HG03064 (cell line): ENCODE data around the gene ADGRL1.
"Not testable (repeated sequence)": the region's sequence is repeated elsewhere in the genome, so short reads cannot be mapped to it uniquely, and the experiment has no call there.

ENCODE experiments used
- ATAC-seq: cut with Tn5 transposase; IDR thresholded peaks from one replicate; pipeline ENCODE4 v1.9.1; 2021; ENCODE audit warnings: low read depth; ENCODE audit not compliant: unreplicated experiment

The ADGRL1 gene

GRCh38 chr19:14196105-14196504 is 9.9 kb downstream of the ADGRL1 start:
- ATAC-seq: not testable (repeated sequence)

DNA sequence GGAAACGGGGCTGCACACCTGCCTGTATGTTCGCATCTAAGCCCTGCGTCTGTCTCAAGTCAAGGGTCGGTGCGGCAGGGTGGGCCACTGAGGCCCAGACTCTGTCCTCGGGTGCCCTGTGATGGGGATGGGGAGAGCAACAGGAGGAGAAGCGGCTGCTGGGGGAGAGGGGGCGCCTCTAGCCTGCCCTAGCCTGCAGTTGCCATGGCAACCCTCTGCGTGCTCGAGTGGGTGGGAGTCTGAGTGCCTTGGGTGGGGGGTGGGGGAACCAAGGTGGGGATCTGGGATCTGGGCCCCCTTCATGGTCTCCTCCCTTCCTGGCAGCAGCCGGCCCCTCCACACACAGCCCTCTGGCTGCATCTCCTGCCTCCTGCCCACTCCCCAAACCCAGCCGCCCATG is 10.8 kb downstream of the ADGRL1 start:
- ATAC-seq: not testable (repeated sequence)

- no peak for ATAC-seq
These were observed 16.6 kb downstream of the ADGRL1 start for GRCh38 chr19:14189415-14189814.

DNA sequence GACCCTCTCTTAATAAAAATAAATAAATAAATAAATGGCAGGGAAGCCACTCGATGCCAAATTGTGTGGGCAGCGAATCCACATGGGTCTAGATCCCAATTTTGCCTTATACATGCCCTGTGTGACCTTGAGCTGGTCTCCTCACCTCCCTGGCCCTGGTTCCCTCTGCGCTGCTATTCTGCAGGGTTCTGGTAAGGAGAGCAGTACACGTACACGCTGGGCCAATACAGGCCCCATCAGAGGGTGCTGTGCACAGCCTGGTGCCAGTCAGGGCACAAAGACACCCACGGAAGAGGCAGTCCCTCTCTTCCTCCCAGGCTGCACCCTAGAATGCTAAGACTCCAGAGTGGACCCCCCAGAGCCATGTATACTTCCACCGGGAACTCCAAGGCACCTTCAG is 17.9 kb downstream of the ADGRL1 start:
- ATAC-seq: not testable (repeated sequence)

DNA sequence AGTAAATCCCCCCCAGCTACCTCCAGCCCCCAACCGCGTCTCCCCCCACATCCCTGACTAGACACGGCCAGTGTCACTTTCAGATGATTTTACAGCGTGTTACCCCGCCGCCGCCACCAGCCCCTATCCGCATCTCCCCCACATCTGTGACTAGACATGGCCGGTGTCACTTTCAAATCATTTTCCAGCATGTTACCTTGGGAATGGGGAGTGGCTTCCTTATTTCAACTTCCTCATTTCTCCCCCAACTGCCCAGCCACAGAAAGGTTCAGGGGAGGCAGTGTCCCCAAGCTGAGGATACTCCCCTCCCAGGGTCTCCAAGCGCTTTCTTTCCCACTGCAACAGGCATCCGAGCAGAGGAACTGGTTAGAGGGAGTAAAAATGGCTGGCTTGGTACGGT is 18.4 kb downstream of the ADGRL1 start:
- ATAC-seq: no peak

GRCh38 chr19:14186684-14187083 is 19.3 kb downstream of the ADGRL1 start:
- ATAC-seq: not testable (repeated sequence)

DNA sequence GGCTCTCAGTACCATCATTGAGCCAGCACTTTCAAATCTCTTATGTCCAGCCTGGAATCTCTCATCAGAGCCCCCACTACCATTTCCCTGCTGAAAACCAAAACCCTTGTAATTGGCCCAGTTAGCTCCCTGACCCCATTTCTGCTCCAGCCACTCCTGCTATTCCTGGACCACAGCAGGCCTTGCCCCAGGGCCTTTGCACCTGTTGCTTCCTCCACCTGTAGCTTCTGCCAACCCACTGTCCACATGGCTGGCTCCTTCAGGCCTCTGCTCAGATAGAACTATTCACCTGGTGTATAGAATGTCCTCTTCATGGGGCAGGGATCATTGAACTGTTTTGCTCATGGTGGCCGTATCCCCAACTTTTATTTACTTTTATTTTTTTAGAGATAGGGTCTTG is 20.3 kb downstream of the ADGRL1 start:
- ATAC-seq: not testable (repeated sequence)

DNA sequence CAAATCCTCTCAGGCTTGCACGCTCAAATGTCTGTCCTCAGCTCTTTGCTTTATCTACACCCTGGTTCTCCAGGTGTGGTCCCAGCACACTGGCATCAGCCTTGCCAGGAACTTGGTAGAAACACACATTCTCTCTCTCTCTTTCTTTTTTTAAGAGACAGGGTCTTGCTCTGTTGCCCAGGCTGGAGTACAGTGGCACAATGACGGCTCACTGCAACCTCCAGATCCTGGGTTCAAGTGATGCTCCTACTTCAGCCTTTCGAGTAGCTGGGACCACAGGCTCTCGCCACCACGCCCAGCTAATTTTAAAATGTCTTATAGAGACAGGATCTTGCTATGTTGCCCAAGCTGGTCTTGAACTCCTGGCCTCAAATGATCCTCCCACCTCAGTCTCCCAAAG is 20.8 kb downstream of the ADGRL1 start:
- ATAC-seq: no peak

- no peak for ATAC-seq
These were observed 22.1 kb downstream of the ADGRL1 start for GRCh38 chr19:14183741-14184350.

DNA sequence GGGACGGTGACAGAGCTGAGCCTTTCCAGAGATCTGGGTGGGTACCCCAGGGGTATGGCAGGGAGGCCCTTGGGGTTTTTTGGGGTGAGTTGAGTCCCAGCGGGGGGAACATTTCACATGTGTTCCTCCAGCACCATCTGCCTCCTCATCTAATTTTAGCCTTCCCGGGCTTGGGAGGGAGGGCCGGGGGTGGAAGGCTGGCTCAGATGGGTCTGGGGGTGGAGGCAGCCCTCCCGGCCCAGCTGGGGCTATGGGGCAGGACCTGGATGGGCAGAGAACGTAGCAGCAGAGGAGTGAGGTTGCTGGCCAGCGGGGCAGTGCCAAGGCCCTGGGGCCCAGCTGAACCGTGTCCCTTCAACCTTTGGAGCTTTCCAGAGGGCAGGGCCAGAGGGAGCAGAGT is 23.5 kb downstream of the ADGRL1 start:
- ATAC-seq: no peak

GRCh38 chr19:14181906-14182305 is 24.1 kb downstream of the ADGRL1 start:
- no peak for ATAC-seq

GRCh38 chr19:14181199-14181598 is 24.8 kb downstream of the ADGRL1 start:
- not testable (repeated sequence) for ATAC-seq

DNA sequence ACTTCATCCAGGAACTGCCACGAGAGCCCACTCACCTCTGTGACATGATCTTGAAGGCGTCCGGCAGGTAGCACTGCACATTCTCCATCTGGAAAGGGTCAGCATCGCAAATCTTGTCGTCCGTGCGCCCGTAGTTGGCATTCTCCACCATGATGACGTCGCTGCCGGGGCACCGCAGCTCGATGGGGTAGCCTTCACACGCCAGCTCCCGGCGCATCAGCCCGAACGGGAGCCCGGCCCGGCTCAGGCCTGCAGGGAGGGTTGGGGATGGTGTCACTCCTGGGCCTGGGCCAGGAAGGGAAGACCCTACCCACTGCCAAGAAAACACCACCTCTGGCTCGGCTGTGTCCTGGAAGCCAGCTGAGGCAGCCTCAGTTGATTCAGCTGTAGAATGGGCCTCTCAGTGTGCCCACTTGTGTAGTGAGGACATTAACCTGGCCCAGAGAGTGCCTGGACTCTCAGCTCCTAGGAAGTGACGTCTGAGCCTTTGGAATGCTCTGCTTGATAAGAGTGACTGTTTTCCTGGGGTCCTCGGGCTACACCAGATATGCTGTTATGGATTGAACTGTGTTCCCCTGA is 28.4 kb downstream of the ADGRL1 start:
- ATAC-seq: no peak

DNA sequence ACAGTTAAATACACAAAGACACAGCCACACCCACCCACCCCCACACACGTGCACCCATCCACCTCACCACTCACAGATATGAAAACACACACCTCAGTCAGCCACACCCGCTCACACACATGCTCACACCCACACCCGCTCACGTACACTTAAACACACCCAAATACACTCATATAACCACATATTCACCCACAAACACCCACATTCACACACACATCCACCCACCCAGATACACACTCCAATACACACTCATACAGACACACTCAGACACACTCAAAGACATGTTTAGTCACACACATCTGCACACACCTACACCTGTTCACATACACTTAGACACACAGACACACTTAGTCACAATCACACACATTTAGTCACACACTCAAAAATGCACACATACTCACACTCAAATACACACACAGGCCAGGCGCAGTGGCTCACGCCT is 30.6 kb downstream of the ADGRL1 start:
- no peak for ATAC-seq

DNA sequence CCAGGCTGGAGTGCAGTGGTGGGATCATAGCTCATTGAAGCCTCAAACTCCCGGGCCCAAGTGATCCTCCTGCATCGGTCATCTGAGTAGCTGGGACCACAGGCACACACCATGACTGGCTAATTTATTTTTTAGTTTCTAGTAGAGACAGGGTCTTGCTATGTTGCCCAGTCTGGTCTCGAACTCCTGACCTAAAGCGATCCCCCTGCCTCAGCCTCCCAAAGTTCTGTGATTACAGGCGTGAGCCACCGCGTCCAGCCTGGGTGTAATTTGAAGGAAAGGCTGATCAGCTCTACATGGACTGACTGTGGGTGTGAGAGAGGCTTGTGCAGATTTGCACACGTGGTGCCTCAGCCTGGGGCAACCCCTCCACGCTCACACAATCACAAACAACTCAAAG is 31.1 kb downstream of the ADGRL1 start:
- no peak for ATAC-seq

- no peak for ATAC-seq
These were observed 37.0 kb downstream of the ADGRL1 start for GRCh38 chr19:14168993-14169392.

DNA sequence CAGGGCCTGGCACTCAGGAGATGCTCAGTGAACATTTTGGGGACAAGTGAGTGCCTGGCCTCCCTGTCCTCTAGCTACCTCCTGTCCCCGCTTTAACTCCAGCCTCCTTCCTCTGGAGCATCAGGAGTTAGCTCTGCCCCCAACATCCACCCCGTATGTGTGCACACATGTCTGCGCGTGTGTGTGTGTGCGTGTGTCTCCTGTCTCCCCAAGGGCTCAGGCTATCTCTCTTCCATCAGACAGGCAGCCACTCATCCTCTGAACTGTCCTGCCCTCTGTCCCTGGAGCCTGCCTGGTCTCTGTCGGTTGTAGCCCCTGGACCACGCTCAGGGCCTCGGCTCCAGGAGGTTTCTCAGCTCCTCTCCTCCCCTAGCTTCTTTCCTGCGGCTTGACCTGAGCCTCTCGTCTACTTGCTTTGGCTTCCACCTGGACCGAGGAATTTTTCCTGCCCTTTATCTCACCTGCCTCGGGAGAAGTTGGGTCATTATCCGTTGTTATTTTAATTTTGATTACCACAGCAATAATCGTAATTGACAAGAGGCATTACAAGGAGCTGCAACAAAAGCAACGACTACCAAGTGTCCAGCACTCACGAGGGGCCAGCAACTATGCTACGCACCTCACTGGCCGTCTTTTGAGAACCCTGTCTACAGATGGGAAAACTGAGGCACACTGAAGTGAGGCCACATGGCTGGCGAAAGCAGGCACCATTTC is 37.6 kb downstream of the ADGRL1 start:
- no peak for ATAC-seq

DNA sequence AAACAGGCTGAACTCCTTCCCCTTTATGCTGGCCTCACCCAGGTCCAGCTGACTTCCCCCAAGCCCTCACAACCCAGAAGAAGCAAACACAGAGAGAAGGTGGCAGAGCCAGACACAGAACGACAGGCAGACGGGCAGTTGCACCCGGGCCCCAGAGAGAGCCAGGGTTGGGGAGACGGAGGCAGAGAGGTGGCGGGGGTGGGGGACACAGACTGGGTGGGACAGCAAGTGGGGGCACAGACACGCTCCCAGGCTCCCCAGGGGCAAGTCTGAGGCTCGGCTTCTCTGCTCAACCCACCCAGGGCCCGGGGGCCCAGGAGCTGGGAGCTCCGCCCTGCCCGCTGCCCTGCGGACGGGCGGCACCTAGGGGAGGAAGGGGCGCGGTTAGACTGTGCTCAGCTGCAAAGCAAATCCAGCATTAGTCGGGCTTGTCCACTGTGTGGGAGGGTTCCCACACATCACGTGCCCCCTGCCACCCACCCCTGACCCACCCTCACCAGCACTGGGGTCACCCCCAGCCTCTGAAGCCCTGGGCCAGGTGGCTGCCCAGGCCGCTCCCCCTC is 38.3 kb downstream of the ADGRL1 start:
- ATAC-seq: no peak

DNA sequence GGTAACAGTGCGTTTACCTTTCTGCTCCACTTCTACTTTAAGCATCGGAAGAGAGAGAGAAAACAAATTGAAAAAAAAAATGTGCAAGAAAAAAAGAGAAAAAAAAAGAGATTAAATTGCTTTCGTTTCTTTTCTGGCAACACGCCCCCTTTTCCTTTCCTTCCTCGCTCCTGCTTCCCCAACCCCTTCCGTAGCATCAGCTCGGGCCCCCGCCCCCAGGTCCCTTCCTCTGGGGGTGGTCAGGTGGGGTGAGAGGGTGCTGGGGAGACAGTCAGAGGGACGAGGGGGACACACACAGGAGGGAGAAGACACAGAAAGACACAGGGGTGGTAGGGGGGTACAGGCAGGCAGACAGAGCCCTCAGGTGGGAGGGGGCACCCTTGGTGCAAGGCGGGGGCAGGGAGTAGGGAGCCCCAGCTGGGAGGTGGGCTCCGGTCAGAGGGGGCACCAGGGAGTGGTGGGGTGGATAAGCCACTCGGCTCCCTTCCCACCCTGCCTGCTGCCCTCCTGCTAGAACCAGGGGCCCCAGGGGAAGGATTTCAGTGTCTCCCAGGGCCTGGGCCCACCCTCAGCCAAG is 38.9 kb downstream of the ADGRL1 start:
- no peak for ATAC-seq

DNA sequence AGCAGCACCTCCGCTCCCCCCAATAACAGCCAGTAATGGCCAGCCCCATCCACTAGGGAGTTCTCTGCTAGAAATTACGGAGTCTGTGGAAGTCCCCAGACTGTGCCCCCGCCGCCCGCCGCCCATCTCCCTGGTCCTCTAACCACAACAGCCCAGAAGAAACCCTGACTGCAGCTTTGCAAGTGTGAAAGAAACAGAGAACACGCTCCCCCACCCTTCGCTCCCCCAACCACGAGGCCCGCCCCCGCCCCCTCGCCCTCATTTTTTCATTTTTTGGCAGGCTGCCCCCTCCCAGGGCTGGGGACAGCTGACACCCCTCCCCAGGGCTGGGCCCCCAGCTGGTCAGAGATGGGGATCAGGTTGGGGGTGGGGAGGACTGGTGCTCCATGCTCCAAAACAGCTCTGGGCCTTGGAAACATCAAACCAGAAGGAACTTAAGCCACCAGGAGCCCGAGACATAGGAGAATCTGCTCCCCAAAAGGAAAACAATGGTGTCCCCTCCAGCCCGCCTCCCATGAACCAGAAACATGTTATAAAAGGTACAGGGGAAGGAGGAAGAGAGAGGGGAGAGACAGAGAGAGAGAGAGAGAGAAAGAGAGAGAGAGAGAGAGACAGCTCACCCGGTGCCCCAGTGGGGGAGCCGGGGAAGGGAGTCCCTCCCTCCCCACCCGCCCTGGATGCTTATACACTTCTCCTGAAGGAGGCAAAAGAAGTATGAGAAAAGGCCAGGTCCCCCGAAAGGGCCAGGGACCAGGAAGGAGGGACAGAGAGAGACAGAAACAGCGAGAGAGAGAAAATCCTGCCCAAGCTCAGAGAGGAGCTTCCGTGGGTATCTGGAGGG is 39.8 kb downstream of the ADGRL1 start:
- ATAC-seq: no peak
